Measurements from ENCODE around the gene KHDRBS1. TPM values are rescaled to one million over a fixed set of nuclear protein-coding genes. Genes with fewer than 3 reads are reported as not detected.
"Not testable (repeated sequence)": the region's sequence is repeated elsewhere in the genome, so short reads cannot be mapped to it uniquely, and the experiment has no call there.

Gene KHDRBS1
- total RNA-seq, 1 donor from 2014 or later = 128 TPM

- no peaks in the 10 kb centered on the region for H3K27me3 Mint-ChIP-seq (ENCODE audit: unreplicated experiment)
- H3K4me1 Mint-ChIP-seq (ENCODE audit: unreplicated experiment) = peaks cover 18% of the 10 kb centered on the region
- no peak overlapping the region for H3K27ac Mint-ChIP-seq (ENCODE audit: unreplicated experiment)
- no peaks in the 10 kb centered on the region for H3K9me3 Mint-ChIP-seq (ENCODE audit: unreplicated experiment)
- peaks cover 58% of the 10 kb centered on the region for H3K36me3 Mint-ChIP-seq (ENCODE audit: unreplicated experiment)
- no peak for DNase-seq (ENCODE audit: extremely low spot score, unreplicated experiment)
- TF ChIP-seq, protein P1, sequence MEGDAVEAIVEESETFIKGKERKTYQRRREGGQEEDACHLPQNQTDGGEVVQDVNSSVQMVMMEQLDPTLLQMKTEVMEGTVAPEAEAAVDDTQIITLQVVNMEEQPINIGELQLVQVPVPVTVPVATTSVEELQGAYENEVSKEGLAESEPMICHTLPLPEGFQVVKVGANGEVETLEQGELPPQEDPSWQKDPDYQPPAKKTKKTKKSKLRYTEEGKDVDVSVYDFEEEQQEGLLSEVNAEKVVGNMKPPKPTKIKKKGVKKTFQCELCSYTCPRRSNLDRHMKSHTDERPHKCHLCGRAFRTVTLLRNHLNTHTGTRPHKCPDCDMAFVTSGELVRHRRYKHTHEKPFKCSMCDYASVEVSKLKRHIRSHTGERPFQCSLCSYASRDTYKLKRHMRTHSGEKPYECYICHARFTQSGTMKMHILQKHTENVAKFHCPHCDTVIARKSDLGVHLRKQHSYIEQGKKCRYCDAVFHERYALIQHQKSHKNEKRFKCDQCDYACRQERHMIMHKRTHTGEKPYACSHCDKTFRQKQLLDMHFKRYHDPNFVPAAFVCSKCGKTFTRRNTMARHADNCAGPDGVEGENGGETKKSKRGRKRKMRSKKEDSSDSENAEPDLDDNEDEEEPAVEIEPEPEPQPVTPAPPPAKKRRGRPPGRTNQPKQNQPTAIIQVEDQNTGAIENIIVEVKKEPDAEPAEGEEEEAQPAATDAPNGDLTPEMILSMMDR (IDR thresholded peaks at IDR 0.05) = no peak
- H3K4me3 Mint-ChIP-seq (ENCODE audit: unreplicated experiment) = no peak overlapping the region
Measured at GRCh38 chr1:32056598-32056997, 42.9 kb downstream of the KHDRBS1 start.

- TF ChIP-seq, protein P1 (IDR thresholded peaks at IDR 0.05) = no peak
- no peaks in the 10 kb centered on the region for H3K9me3 Mint-ChIP-seq (ENCODE audit: unreplicated experiment)
- peaks cover 42% of the 10 kb centered on the region for H3K4me1 Mint-ChIP-seq (ENCODE audit: unreplicated experiment)
- H3K36me3 Mint-ChIP-seq (ENCODE audit: unreplicated experiment) = peaks cover 39% of the 10 kb centered on the region
- no peaks in the 10 kb centered on the region for H3K27me3 Mint-ChIP-seq (ENCODE audit: unreplicated experiment)
- DNase-seq (ENCODE audit: extremely low spot score, unreplicated experiment) = no peak
- peak overlapping the region; percentile 98 for H3K27ac Mint-ChIP-seq (ENCODE audit: unreplicated experiment)
- H3K4me3 Mint-ChIP-seq (ENCODE audit: unreplicated experiment) = no peak overlapping the region
Measured at GRCh38 chr1:32060914-32061313, 47.2 kb downstream of the KHDRBS1 start.

GRCh38 chr1:32062867-32063230 is 49.2 kb downstream of the KHDRBS1 start:
- TF ChIP-seq, protein P1 (IDR thresholded peaks at IDR 0.05) = no peak
- Mint-ChIP-seq H3K27me3 (ENCODE audit: unreplicated experiment) (no peaks in the 10 kb centered on the region), H3K4me3 (ENCODE audit: unreplicated experiment) (peak overlapping the region; percentile 11), H3K9me3 (ENCODE audit: unreplicated experiment) (no peaks in the 10 kb centered on the region), H3K36me3 (ENCODE audit: unreplicated experiment) (peaks cover 31% of the 10 kb centered on the region), H3K4me1 (ENCODE audit: unreplicated experiment) (peaks cover 56% of the 10 kb centered on the region), H3K27ac (ENCODE audit: unreplicated experiment) (peak overlapping the region; percentile 98)
- DNase-seq (ENCODE audit: extremely low spot score, unreplicated experiment) = no peak

DNA sequence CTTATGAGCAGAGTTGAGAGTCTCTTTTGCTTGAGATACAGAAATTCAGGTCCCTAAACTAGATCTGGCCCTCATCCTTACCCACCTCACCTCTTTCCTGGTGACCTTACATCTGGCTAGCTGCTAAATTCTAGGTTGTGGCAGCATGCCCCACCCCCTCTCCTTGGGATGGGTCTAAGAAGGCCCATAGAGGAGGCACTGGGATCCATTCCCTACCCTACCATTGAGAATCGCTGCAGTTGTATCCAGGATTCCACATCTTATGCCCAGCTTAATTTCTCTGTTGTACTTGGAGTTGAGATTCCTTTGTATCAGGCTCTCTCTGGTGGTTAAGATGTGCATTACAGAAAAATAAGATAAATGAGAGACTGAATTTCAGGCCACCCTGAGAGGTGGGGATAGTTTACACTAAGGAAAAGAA is 49.6 kb downstream of the KHDRBS1 start:
- Mint-ChIP-seq H3K36me3 (ENCODE audit: unreplicated experiment) (peaks cover 30% of the 10 kb centered on the region), H3K4me1 (ENCODE audit: unreplicated experiment) (peaks cover 60% of the 10 kb centered on the region), H3K27ac (ENCODE audit: unreplicated experiment) (peak overlapping the region; percentile 98), H3K4me3 (ENCODE audit: unreplicated experiment) (no peak overlapping the region), H3K9me3 (ENCODE audit: unreplicated experiment) (no peaks in the 10 kb centered on the region), H3K27me3 (ENCODE audit: unreplicated experiment) (no peaks in the 10 kb centered on the region)
- DNase-seq (ENCODE audit: extremely low spot score, unreplicated experiment) = no peak
- TF ChIP-seq, protein P1 (IDR thresholded peaks at IDR 0.05) = peak; percentile 68

GRCh38 chr1:32065613-32066488 is 52.2 kb downstream of the KHDRBS1 start:
- H3K36me3 Mint-ChIP-seq (ENCODE audit: unreplicated experiment); H3K9me3 Mint-ChIP-seq (ENCODE audit: unreplicated experiment); DNase-seq (ENCODE audit: extremely low spot score, unreplicated experiment); H3K4me3 Mint-ChIP-seq (ENCODE audit: unreplicated experiment); H3K27me3 Mint-ChIP-seq (ENCODE audit: unreplicated experiment): not testable (repeated sequence)
- H3K4me1 Mint-ChIP-seq (ENCODE audit: unreplicated experiment) = peaks cover 61% of the 10 kb centered on the region
- H3K27ac Mint-ChIP-seq (ENCODE audit: unreplicated experiment) = peak overlapping the region; percentile 54

Data from osteocyte (in vitro differentiated cells).